ENCODE measurements around the gene BRD3.

BRD3 gene

DNA sequence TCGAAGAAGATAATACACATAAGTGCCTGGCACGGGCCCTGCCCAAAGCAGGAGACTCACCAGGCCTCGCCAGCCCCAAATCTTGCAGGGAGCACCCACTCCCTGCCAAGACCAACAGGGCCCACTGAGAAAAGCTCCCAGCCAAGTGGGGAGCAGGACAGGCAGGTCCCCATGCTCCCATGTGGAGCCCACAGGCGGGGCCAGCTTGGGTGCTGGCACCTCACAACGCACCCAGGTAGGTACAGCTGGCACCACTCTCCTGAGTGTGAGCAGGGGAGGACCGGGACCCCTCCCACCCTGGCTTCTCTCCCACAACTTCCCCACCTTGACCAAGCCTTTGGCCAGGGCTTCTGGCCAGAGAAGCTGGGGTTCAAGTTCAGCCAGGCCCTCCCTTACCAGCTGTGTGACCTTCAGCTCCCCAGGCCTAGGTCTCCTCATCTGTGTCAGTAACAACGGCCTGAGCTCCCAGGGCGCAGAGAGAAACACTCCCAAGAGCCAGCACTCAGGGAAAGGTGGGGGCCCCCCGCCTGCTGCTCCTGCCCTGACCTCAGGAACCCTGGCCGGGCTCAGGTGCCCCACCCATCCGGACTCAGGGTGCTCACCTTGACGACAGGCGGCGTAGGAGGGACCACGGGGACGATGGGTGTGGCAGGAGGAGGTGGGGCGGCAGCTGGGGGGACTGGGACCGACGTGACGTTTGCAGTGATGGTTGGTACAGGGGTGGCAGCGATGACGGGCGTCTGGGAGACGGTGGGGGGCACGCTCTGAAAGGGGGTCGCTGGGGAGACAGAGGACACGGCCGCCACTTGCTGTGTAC is 17.8 kb downstream of the BRD3 start:
- TF ChIP-seq, protein P1, sequence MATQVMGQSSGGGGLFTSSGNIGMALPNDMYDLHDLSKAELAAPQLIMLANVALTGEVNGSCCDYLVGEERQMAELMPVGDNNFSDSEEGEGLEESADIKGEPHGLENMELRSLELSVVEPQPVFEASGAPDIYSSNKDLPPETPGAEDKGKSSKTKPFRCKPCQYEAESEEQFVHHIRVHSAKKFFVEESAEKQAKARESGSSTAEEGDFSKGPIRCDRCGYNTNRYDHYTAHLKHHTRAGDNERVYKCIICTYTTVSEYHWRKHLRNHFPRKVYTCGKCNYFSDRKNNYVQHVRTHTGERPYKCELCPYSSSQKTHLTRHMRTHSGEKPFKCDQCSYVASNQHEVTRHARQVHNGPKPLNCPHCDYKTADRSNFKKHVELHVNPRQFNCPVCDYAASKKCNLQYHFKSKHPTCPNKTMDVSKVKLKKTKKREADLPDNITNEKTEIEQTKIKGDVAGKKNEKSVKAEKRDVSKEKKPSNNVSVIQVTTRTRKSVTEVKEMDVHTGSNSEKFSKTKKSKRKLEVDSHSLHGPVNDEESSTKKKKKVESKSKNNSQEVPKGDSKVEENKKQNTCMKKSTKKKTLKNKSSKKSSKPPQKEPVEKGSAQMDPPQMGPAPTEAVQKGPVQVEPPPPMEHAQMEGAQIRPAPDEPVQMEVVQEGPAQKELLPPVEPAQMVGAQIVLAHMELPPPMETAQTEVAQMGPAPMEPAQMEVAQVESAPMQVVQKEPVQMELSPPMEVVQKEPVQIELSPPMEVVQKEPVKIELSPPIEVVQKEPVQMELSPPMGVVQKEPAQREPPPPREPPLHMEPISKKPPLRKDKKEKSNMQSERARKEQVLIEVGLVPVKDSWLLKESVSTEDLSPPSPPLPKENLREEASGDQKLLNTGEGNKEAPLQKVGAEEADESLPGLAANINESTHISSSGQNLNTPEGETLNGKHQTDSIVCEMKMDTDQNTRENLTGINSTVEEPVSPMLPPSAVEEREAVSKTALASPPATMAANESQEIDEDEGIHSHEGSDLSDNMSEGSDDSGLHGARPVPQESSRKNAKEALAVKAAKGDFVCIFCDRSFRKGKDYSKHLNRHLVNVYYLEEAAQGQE (IDR thresholded peaks at IDR 0.05; ENCODE audit: insufficient read depth in 1 of 2, low read depth in 2 of 2, low read length in 2 of 2) = no peak
- TF ChIP-seq TAF1 (IDR thresholded peaks at IDR 0.05; ENCODE audit: borderline replicate concordance, insufficient read depth, low read length) (no peak), SIN3A (IDR thresholded peaks at IDR 0.05; ENCODE audit: borderline replicate concordance, insufficient read depth, low read length) (no peak), FOXP2 (optimal IDR thresholded peaks at IDR 0.05; ENCODE audit: borderline replicate concordance, extremely low read depth, extremely low read length, insufficient read depth) (no peak), POLR2AphosphoS5 (IDR thresholded peaks at IDR 0.05; ENCODE audit: low read depth, low read length) (no peak)

DNA sequence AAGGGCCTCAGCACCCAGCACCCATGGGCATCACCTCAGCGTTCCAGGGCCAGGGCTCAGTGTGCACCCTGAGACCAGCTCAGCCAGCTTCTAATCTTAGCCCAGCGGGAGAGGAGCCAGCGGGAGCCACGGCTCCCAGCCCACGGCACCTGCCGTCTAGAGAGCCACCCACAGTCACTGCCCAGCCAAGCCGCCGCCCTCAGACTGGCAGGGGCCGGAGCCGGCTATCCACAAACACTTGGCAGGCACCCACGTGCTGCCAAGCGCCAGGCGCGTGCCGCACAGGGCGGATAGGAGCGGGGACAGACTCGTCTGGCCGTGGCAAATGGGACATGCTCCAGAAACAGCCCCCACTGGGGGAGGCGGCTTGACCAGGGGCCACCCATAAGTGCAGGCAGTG is 18.6 kb downstream of the BRD3 start:
- no peak for TF ChIP-seq TAF1 (IDR thresholded peaks at IDR 0.05; ENCODE audit: borderline replicate concordance, insufficient read depth, low read length)
- no peak for TF ChIP-seq FOXP2 (optimal IDR thresholded peaks at IDR 0.05; ENCODE audit: borderline replicate concordance, extremely low read depth, extremely low read length, insufficient read depth)
- TF ChIP-seq, protein P1 (IDR thresholded peaks at IDR 0.05; ENCODE audit: insufficient read depth in 1 of 2, low read depth in 2 of 2, low read length in 2 of 2) = no peak
- TF ChIP-seq SIN3A (IDR thresholded peaks at IDR 0.05; ENCODE audit: borderline replicate concordance, insufficient read depth, low read length) = no peak
- TF ChIP-seq POLR2AphosphoS5 (IDR thresholded peaks at IDR 0.05; ENCODE audit: low read depth, low read length) = no peak

DNA sequence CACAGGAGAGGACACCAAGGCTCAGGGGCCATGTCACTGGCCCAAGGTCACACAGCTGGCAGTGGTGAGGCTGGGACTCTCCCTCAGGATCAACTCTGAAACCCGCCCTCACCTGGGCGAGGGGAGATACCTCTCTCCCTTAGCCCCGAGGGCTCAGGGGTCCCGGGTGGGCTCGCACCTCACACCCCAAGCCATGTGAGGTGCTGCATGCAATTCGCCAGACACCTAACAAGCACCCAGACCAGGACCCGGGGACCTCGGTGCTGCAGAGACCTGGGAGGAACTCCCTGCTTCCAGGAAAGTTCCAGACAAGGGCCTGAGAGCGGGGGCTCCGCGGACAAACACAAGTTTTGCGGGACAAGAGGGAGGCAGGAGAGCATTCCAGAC is 19.3 kb downstream of the BRD3 start:
- TF ChIP-seq, protein P1 (IDR thresholded peaks at IDR 0.05; ENCODE audit: insufficient read depth in 1 of 2, low read depth in 2 of 2, low read length in 2 of 2) = no peak
- TF ChIP-seq FOXP2 (optimal IDR thresholded peaks at IDR 0.05; ENCODE audit: borderline replicate concordance, extremely low read depth, extremely low read length, insufficient read depth) = no peak
- no peak for TF ChIP-seq SIN3A (IDR thresholded peaks at IDR 0.05; ENCODE audit: borderline replicate concordance, insufficient read depth, low read length)
- no peak for TF ChIP-seq POLR2AphosphoS5 (IDR thresholded peaks at IDR 0.05; ENCODE audit: low read depth, low read length)
- no peak for TF ChIP-seq TAF1 (IDR thresholded peaks at IDR 0.05; ENCODE audit: borderline replicate concordance, insufficient read depth, low read length)

DNA sequence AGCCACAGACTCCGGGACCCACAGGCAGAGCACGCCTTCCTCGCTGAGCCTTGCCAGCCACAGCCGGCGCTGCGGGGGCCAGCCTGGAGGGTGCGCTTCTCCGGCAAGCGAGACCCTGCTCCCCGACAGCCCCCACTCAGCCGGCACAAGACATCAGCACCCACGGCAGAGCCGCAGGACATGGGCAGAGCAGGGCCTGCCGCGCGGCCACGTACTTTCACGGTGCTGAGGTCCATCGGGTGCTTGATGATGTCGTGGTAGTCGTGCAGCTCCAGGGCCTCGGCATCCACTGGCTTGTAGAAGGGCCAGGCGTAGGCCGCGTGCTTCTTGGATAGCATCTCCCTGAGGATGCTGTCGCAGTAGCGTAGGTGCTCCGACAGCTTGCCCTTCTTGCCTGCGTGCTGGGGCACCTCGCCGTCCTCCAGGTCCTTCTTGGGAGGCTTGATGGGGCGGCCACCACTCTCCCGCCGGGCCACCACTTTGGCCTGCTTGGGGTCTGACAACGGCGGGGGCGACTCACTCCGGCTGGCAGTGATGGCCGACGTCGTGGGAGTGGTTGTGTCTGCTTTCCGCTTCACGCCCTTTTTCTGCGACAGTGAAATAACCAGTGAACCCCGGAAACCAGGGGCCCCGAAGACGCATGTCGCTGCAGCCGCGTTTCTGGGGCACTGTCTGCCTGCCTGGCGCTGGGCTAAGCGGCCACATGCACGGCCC is 19.8 kb downstream of the BRD3 start:
- no peak for TF ChIP-seq TAF1 (IDR thresholded peaks at IDR 0.05; ENCODE audit: borderline replicate concordance, insufficient read depth, low read length)
- TF ChIP-seq SIN3A (IDR thresholded peaks at IDR 0.05; ENCODE audit: borderline replicate concordance, insufficient read depth, low read length) = no peak

DNA sequence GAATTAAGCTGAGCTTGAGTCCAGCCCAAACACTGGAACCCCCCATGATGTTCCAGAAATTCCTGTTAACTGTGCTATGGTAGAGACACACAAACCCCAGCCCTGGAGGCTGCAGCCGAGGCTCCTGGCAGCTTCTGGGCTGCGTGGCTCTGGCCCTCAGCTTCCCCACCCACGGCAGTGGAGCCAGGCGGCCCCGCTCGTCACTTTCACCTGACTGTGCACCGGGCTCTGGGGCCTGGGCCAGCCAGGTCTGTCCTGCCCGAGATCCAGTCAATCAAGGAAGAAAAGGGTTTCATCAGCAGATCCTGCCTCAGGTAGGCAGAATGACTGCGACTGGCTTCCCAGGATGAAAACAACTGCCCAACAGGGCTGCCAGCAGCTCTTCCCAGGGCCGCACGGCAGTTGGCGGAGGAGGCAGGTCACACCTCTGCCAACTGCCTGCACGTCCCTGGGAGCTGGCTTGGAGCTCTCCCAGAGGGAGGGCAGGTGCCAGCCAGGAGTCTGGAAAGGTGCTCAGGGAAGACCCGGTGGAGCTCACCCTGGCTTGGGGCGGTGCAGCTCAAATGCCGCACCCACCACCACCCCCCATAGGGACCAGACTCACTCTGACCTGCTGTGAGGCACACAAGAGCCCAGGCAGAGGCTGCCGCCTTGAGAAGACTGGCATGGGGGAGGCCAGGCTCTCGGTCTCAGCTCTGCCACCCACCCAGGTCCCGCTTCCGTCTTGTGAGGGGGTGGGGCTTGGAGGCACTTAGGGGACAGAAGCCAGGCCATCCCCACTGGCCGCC is 20.7 kb downstream of the BRD3 start:
- no peak for TF ChIP-seq POLR2AphosphoS5 (IDR thresholded peaks at IDR 0.05; ENCODE audit: low read depth, low read length)
- no peak for TF ChIP-seq SIN3A (IDR thresholded peaks at IDR 0.05; ENCODE audit: borderline replicate concordance, insufficient read depth, low read length)
- no peak for TF ChIP-seq FOXP2 (optimal IDR thresholded peaks at IDR 0.05; ENCODE audit: borderline replicate concordance, extremely low read depth, extremely low read length, insufficient read depth)
- TF ChIP-seq, protein P1 (IDR thresholded peaks at IDR 0.05; ENCODE audit: insufficient read depth in 1 of 2, low read depth in 2 of 2, low read length in 2 of 2) = no peak
- TF ChIP-seq TAF1 (IDR thresholded peaks at IDR 0.05; ENCODE audit: borderline replicate concordance, insufficient read depth, low read length) = no peak

Data from PFSK-1 (cell line).